Activated CD4-positive, alpha-beta T cell treated with anti-CD3 and anti-CD28 coated beads, Interleukin-2, amount 10 ng/mL, durations not matched to agents 24 days and 14 days (primary cell): ENCODE measurements around the gene VAT1L. TPM values are rescaled to one million over a fixed set of nuclear protein-coding genes. Genes with fewer than 3 reads are reported as not detected.

ENCODE experiments used
- DNase-seq: peaks from one replicate; pipeline ENCODE4 v3.0.0; 2022
- H3K27ac Mint-ChIP-seq: one replicate; pipeline ENCODE4 v1.8.0; 2022; ENCODE audit warnings: mild to moderate bottlenecking, mixed read lengths
- H3K27me3 Mint-ChIP-seq: one replicate; pipeline ENCODE4 v1.8.0; 2022; ENCODE audit warnings: mixed read lengths
- H3K36me3 Mint-ChIP-seq: one replicate; pipeline ENCODE4 v1.8.0; 2022; ENCODE audit warnings: low read depth, mild to moderate bottlenecking, mixed read lengths
- H3K4me1 Mint-ChIP-seq: one replicate; pipeline ENCODE4 v1.8.0; 2021; ENCODE audit warnings: mixed read lengths
- H3K4me3 Mint-ChIP-seq: one replicate; pipeline ENCODE4 v1.8.0; 2022; ENCODE audit warnings: mild to moderate bottlenecking, moderate library complexity, mixed read lengths
- H3K9me3 Mint-ChIP-seq: one replicate; pipeline ENCODE4 v1.8.0; 2021; ENCODE audit warnings: mixed read lengths
- intact Hi-C: fragments of 100-400 bp; cut with micrococcal nuclease; formaldehyde crosslinking; loops from one replicate; pipeline ENCODE4 v1.15.1; 2023
- total RNA-seq: library from RNA; stranded (reverse); gene quantifications from 2 replicates; pipeline ENCODE4 v1.2.3, GENCODE V29; 2022

Gene VAT1L
- total RNA-seq, 1 donor from 2014 or later: not detected

- no peaks in the 10 kb centered on the region for H3K4me1 Mint-ChIP-seq
- DNase-seq: no peak
- intact Hi-C loops: no loop called here
- no peaks in the 10 kb centered on the region for H3K9me3 Mint-ChIP-seq
- no peak overlapping the region for H3K27ac Mint-ChIP-seq
- no peaks in the 10 kb centered on the region for H3K36me3 Mint-ChIP-seq
- H3K27me3 Mint-ChIP-seq: no peaks in the 10 kb centered on the region
- H3K4me3 Mint-ChIP-seq: no peak overlapping the region
Measured at GRCh38 chr16:77763994-77764393, 24.4 kb upstream of the VAT1L start.

DNA sequence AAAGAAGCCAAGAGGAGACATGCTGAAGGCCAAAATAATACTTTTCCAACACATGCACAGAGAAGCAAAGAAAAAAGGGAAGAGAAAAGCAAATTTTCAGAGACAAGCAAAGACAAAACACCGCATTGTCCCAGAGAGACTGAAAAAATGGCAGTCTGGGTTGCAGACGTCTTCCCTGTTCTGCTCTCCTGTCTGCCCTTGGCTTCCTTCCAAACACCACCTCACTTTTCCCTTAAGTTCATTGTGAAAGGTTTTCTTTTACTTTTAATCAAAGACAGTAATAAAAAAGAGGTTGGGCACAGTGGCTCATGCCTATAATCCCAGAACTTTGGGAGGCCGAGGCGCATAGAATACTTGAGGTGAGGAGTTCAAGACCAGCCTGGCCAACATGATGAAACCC, 21.2 kb upstream of the VAT1L start:
- no peak for DNase-seq
- H3K36me3 Mint-ChIP-seq: no peaks in the 10 kb centered on the region
- no peaks in the 10 kb centered on the region for H3K27me3 Mint-ChIP-seq
- no peaks in the 10 kb centered on the region for H3K9me3 Mint-ChIP-seq
- no peak overlapping the region for H3K27ac Mint-ChIP-seq
- H3K4me1 Mint-ChIP-seq: no peaks in the 10 kb centered on the region
- H3K4me3 Mint-ChIP-seq: no peak overlapping the region
- intact Hi-C loops: no loop called here

DNA sequence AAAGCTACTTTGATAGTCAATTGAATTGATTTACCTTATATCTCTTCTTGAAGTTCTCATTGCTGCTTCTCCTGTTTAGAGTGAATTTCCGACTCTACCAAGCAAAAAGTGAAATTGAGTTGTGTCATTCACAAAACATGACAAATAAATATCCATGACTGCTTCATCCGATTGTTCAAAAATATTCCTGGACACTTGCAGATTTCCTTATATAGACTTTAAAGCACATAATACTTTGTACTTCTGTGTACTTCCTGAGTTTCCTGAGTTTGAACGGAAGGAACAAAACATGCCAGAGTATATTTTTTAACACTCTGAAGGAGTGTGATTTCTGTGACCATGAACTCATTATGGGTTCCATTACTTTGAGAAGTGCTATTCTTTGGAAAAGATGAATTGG, 20.5 kb upstream of the VAT1L start:
- no peak overlapping the region for H3K4me3 Mint-ChIP-seq
- no peaks in the 10 kb centered on the region for H3K36me3 Mint-ChIP-seq
- DNase-seq: no peak
- H3K27me3 Mint-ChIP-seq: no peaks in the 10 kb centered on the region
- no peaks in the 10 kb centered on the region for H3K9me3 Mint-ChIP-seq
- no peak overlapping the region for H3K27ac Mint-ChIP-seq
- intact Hi-C loops: no loop called here
- no peaks in the 10 kb centered on the region for H3K4me1 Mint-ChIP-seq

- no peaks in the 10 kb centered on the region for H3K36me3 Mint-ChIP-seq
- no peaks in the 10 kb centered on the region for H3K27me3 Mint-ChIP-seq
- no peak for DNase-seq
- H3K27ac Mint-ChIP-seq: no peak overlapping the region
- no peaks in the 10 kb centered on the region for H3K4me1 Mint-ChIP-seq
- no peak overlapping the region for H3K4me3 Mint-ChIP-seq
- no peaks in the 10 kb centered on the region for H3K9me3 Mint-ChIP-seq
- intact Hi-C loops: no loop called here
Measured at GRCh38 chr16:77775911-77776909, 12.2 kb upstream of the VAT1L start.

- H3K27ac Mint-ChIP-seq: no peak overlapping the region
Measured at GRCh38 chr16:77777745-77778144, 10.6 kb upstream of the VAT1L start.

DNA sequence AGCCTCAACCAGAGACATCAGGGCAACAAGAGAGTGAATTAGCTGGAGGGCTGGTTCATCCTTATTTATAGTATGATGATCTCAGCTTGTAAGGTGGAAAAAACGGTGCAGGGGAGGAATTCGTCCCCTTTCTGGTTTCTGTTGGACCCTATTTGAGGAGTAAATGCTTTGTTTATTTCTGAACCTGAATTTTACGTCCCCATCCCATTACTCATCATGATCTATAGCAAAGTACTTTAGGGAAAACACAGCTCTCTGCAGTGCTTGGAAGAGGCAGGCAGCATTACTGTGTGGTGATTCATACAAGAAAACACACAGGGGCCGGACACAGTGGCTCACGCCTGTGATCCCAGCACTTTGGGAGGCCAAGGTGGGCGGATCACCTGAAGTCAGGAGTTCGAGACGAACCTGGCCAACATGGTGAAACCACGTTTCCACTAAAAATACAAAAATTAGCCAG, 8.0 kb upstream of the VAT1L start:
- Mint-ChIP-seq H3K27ac (no peak overlapping the region), H3K27me3 (no peaks in the 10 kb centered on the region), H3K4me3 (no peak overlapping the region), H3K36me3 (no peaks in the 10 kb centered on the region), H3K4me1 (no peaks in the 10 kb centered on the region), H3K9me3 (no peaks in the 10 kb centered on the region)
- DNase-seq: no peak
- intact Hi-C loops: loop anchor here (10.0 kb wide), 1 partner anchor 106 kb away; no protein-coding TSS in a partner anchor

More at GRCh38 chr16:77777745-77778144, 10.6 kb upstream of the VAT1L start:
- no peak overlapping the region for H3K4me3 Mint-ChIP-seq
- no peak for DNase-seq
- no peaks in the 10 kb centered on the region for H3K9me3 Mint-ChIP-seq
- no peaks in the 10 kb centered on the region for H3K27me3 Mint-ChIP-seq
- H3K4me1 Mint-ChIP-seq: no peaks in the 10 kb centered on the region
- no peaks in the 10 kb centered on the region for H3K36me3 Mint-ChIP-seq
- intact Hi-C loops: no loop called here

- H3K4me1 Mint-ChIP-seq: no peaks in the 10 kb centered on the region
- H3K4me3 Mint-ChIP-seq: no peak overlapping the region
- intact Hi-C loops: loop anchor here (10.0 kb wide), 1 partner anchor 106 kb away; no protein-coding TSS in a partner anchor
- H3K36me3 Mint-ChIP-seq: no peaks in the 10 kb centered on the region
- DNase-seq: no peak
- H3K27ac Mint-ChIP-seq: no peak overlapping the region
- H3K9me3 Mint-ChIP-seq: no peaks in the 10 kb centered on the region
- H3K27me3 Mint-ChIP-seq: peaks cover 1% of the 10 kb centered on the region
Measured at GRCh38 chr16:77781091-77781490, 7.3 kb upstream of the VAT1L start.

- no peak overlapping the region for H3K27ac Mint-ChIP-seq
- H3K27me3 Mint-ChIP-seq: peaks cover 17% of the 10 kb centered on the region
- no peaks in the 10 kb centered on the region for H3K4me1 Mint-ChIP-seq
- intact Hi-C loops: loop anchor here (10.0 kb wide), 1 partner anchor 108 kb away; no protein-coding TSS in a partner anchor
- no peaks in the 10 kb centered on the region for H3K9me3 Mint-ChIP-seq
- H3K36me3 Mint-ChIP-seq: no peaks in the 10 kb centered on the region
- no peak overlapping the region for H3K4me3 Mint-ChIP-seq
- DNase-seq: no peak
Measured at GRCh38 chr16:77782694-77783093, 5.7 kb upstream of the VAT1L start.

DNA sequence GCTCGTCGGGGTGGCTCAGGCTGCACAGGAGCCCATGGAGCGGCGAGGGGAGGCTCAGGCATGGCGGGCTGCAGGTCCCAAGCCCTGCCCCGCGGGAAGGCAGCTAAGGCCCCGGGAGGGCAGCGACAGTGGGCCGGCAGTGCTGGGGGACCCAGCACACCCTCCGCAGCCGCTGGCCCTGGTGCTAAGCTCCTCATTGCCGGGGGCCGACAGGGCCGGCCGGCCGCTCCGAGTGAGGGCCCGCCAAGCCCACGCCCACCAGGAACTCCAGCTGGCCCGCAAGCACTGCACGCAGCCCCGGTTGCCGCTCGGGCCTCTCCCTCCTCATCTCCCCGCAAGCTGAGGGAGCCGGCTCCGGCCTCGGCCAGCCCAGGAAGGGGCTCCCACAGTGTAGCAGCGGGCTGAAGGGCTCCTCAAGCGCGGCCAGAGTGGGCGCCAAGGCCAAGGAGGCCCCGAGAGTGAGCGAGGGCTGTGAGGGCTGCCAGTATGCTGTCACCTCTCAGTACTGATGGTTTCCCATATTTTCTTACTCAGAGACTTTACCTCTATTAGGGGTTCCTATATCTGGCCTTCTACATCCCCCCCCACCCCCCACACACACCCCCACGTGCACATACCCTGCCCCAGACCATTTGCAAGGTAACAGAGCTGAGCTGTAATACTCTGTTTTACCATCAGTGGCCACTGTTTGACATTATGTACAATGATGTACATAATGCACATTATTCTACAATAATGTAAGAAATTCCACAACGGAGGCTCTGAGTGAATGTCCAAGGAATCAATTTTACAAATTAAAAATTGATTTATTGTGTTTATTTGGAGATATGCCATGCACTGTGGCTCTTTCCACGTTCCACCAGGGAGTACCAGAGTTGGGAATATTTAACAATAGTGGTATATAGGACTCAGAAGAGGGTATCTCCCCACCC, 3.7 kb upstream of the VAT1L start:
- no peaks in the 10 kb centered on the region for H3K9me3 Mint-ChIP-seq
- no peak for DNase-seq
- H3K4me3 Mint-ChIP-seq: no peak overlapping the region
- intact Hi-C loops: loop anchor here (10.0 kb wide), 1 partner anchor 110 kb away; no protein-coding TSS in a partner anchor
- no peak overlapping the region for H3K27ac Mint-ChIP-seq
- H3K4me1 Mint-ChIP-seq: peaks cover 5% of the 10 kb centered on the region
- H3K27me3 Mint-ChIP-seq: peaks cover 32% of the 10 kb centered on the region
- H3K36me3 Mint-ChIP-seq: no peaks in the 10 kb centered on the region

DNA sequence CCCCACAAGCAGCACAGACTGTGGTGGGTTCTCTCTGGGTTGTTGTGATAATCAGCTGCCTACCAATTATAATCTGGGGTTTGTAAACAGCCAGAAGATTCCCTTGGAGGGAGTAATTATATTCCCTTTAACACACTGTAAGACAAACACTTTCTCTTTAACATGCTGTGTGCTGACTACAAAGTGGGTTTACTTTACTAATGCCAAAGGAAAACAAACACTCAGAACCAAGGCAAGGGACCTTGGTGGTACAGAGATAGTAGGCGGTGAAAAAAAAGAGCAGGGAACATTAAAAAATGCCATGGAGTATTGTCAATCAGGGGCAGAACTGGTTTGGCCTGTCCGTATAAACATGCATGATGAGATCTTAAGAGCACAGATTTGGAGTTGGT, 3.0 kb upstream of the VAT1L start:
- peaks cover 5% of the 10 kb centered on the region for H3K4me1 Mint-ChIP-seq

DNA sequence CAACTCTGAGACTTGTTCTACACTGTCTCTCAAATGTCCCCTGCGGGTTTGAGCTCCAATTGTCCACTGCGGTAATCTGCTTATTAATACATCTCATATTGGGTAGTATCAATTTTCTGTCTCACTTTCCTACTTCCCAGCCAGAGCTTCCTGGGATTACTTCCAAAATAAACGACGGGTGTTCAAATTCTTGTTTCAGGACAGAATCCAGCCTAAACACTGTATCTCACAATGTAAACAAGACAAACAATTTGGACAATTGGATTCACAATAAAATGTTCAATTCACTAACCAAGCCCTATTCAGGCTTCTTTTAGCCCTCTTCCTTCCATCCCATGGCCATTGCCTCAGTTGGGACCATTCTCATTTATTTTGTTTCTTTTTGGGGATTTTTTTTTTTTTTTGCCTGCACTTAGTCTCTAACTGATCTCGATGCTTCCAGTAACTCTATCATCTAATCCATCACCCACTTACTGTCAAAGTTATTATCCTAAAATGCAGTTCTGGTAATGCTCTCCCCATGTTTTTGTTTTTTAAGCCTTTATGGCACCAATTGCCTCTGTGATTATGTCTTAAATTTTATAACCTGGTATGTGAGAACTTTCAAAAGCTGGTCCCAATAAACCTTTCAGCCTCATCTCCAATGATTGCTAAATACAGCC, 2.0 kb upstream of the VAT1L start:
- no peak overlapping the region for H3K27ac Mint-ChIP-seq
- DNase-seq: no peak
- no peaks in the 10 kb centered on the region for H3K36me3 Mint-ChIP-seq
- no peak overlapping the region for H3K4me3 Mint-ChIP-seq
- H3K4me1 Mint-ChIP-seq: peaks cover 5% of the 10 kb centered on the region
- intact Hi-C loops: loop anchor here (10.0 kb wide), 1 partner anchor 112 kb away; no protein-coding TSS in a partner anchor
- no peaks in the 10 kb centered on the region for H3K9me3 Mint-ChIP-seq
- peaks cover 48% of the 10 kb centered on the region for H3K27me3 Mint-ChIP-seq

More for the DNA sequence above, 3.0 kb upstream of the VAT1L start:
- no peak overlapping the region for H3K4me3 Mint-ChIP-seq
- no peaks in the 10 kb centered on the region for H3K9me3 Mint-ChIP-seq
- intact Hi-C loops: loop anchor here (10.0 kb wide), 1 partner anchor 111 kb away; no protein-coding TSS in a partner anchor
- no peaks in the 10 kb centered on the region for H3K36me3 Mint-ChIP-seq
- H3K27me3 Mint-ChIP-seq: peaks cover 38% of the 10 kb centered on the region
- no peak overlapping the region for H3K27ac Mint-ChIP-seq
- DNase-seq: no peak

- Mint-ChIP-seq H3K27me3 (peaks cover 58% of the 10 kb centered on the region), H3K4me1 (peaks cover 5% of the 10 kb centered on the region), H3K4me3 (no peak overlapping the region), H3K9me3 (no peaks in the 10 kb centered on the region), H3K36me3 (no peaks in the 10 kb centered on the region), H3K27ac (no peak overlapping the region)
- intact Hi-C loops: loop anchor here (10.0 kb wide), 1 partner anchor 113 kb away; no protein-coding TSS in a partner anchor
- DNase-seq: no peak
Measured at GRCh38 chr16:77787452-77787851, 912 bp upstream of the VAT1L start.
